ENCODE measurements around the gene CATSPER1.

The CATSPER1 gene

DNA sequence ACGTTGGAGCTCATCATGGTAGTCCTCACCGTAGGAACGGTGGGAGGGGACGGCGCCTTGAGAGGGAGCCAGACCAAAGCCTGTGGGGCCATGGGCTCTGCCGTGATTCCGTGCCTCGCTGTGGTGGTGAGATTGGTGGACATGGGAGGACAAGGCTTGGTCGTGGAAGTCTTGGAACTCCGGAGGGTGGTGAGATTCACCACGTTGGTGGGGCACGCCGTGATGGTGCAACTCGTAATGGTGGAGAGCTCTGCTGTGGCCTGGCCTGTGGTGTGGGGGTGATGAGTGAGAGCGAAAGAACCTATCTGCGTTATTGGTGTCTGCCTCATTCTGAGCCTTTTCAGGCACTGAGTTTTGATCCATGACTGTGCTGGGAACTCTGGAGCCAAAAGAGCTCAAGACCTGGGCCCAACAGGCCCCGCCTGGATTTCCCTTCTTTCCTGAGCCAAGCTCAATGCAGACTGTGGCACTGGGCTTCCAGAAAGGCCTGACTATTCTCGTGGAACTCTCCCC lies at the start of gene CATSPER1:
Gene CATSPER1 (minus strand): TSS at position 463 of the 513 bp plus-strand sequence. CDS start 100 bp downstream, at position 363.
- DNase-seq, result no peak

- no peak for DNase-seq
Observed at GRCh38 chr11:66075273-66075672, 49.0 kb upstream of the CATSPER1 start.

DNA sequence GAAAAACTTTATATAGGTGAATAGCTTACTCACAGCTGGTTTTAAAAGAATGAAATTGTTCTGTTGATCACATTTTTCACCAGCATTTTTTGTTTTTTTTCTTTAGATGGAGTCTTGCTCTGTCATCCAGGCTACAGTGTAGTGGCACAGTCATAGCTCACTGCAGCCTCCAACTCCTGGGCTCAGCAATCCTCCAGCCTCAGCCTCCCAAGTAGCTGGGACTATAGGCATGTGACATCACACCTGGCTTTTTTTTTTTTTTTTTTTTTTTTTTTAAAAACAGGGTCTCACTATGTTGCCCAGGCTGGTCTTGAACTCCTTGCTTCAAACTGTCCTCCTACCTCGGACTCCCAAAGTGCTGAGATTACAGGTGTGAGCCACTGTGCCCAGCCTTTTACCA lies 47.4 kb upstream of the CATSPER1 start:
- no peak for DNase-seq

- DNase-seq, result no peak
Observed at GRCh38 chr11:66072518-66072917, 46.2 kb upstream of the CATSPER1 start.

GRCh38 chr11:66072081-66072480 lies 45.8 kb upstream of the CATSPER1 start:
- DNase-seq, result no peak

- DNase-seq, result no peak
Observed at GRCh38 chr11:66071381-66071801, 45.1 kb upstream of the CATSPER1 start.

DNA sequence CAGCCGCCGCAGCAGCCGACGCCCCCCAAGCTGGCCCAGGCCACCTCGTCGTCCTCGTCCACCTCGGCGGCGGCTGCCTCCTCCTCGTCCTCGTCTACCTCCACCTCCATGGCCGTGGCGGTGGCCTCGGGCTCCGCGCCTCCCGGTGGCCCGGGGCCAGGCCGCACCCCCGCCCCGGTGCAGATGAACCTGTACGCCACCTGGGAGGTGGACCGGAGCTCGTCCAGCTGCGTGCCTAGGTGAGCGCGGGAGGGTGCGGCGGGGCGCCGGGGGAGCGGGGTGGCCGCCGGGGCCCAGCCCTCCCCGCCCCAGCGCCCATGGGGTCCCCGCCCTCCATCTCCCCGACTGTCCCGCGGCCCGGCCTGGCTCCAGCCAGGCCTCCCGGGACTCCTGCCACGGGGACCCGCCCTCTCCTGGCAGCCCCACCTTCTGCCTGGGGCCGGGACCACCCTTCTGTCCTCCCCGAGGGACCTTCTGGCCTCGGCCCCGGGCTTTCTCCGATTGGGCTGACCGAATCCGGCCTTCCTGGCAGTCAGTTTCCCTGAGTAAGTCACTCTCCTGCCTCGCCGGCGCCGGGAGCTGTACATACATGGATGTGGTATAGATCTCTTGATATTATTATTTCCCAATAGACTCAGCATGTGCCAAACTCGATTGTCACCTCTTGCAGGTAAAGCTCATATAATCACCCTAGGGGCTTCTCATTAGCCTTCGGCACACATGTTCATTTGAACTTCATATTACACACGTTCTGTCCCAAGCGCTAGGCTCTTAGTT lies 44.5 kb upstream of the CATSPER1 start:
- no peak for DNase-seq

GRCh38 chr11:66069715-66070603 lies 43.7 kb upstream of the CATSPER1 start, which contains the start of gene PACS1:
PACS1 (plus strand) TSS chr11:66070272; CDS start chr11:66070487, 215 bp downstream.
- no peak for DNase-seq

DNA sequence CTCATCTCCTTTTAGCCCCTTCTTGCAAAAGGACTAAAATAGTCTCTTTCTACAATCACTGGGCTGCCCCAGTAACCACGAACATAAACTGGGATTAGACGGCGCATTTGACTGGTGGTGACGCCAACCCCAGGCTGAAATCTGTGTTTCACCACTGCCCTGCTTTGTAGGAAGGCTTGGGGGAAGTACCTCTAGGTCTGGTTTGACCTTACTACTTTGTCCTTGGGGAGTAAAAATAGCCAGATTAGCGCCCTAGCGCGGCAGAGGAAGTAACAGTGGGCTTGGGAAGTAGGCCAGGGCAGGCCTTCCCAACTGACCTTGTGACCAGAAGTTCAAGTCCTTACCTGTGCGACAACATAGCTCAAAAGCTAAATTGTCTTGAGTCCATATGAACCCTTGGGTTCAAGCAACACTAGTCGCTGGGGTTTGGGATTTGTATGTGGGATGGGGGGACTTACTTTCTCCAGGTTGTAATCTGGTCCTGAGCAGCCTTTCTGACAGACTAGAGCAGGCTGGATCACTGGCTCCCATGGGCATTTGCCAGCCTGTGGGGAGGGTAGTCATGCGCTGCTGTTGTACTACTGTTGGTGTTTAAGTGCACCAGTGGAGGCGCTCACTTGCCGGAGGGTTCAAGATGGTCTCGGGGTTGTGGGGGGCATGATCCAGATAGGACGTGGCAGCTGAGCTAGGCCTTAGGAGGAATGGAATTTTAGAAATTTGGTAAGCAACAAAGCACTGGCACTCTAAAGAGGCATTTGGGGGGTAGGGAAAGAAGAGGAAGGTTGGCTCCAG lies 42.8 kb upstream of the CATSPER1 start:
- no peak for DNase-seq

DNA sequence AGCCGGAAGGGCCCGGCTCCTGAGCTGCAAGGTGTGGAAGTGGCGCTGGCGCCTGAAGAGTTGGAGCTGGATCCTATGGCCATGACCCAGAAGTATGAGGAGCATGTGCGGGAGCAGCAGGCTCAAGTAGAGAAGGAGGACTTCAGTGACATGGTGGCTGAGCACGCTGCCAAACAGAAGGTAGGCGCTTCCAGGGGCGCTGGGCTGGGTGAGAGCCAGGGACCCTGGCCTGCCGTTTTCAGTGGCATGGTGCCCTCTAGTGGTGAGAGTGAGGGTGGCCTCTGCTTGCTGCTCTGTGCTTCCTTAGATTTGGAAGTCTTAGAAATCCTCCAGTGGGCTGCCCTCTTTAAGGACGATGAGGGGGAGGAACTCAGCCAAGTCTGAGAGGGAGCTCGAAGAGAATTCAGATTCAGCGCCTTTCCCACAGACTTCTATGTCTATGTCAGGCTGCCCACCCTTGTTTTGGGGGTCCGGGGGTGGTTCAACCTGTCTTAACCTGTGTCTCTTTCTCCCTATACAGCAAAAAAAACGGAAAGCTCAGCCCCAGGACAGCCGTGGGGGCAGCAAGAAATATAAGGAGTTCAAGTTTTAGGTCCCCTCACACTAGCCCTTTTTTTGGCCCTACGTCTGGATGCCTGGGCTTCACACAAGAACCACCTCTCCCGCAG lies 42.0 kb upstream of the CATSPER1 start:
- peak; percentile 65 for DNase-seq

GRCh38 chr11:66067640-66068039 lies 41.4 kb upstream of the CATSPER1 start:
- DNase-seq, result no peak

DNA sequence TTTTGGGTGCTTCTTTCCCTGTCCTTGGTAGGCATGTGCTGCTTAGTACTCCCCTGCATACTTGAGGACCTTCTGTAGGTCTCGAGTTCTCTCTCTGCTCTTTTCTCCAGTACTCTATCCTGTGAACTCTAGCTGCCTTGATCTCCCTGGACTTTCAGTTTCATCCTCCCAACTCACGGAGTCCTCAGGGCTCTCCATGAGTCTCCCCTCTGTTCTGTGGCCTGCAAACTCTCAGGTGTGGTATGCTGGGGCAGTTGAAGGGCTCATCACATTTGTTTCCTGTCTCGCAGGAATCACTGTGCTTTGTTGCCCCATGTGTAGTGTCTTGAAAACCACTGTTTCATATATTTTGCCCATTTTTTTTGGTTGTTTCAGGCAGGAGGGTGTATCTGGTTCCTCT lies 40.5 kb upstream of the CATSPER1 start:
- no peak for DNase-seq

GRCh38 chr11:66064571-66064970 lies 38.3 kb upstream of the CATSPER1 start:
- DNase-seq, result no peak

- DNase-seq, result no peak
Observed at GRCh38 chr11:66063900-66064299, 37.6 kb upstream of the CATSPER1 start.

DNA sequence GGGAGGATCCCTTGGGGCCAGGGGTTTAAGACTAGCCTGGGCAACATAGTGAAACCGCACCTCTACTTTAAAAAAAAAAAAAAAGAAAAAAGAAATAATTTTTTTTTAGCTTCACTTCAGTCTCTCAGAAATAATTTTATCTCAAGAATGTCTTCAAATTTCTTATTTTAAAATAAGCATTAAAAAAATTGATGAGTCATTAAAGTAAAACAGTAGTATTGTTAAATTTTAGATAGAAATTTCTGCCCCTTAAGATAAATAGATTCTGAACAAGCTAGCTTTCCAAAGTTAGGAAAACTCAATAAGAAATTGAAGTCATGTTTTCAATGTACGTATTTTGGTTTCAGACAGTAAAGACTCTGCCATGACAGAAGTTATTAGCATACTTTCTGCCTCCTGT lies 36.1 kb upstream of the CATSPER1 start:
- no peak for DNase-seq

- DNase-seq, result no peak
Observed at GRCh38 chr11:66061268-66061667, 35.0 kb upstream of the CATSPER1 start.

DNA sequence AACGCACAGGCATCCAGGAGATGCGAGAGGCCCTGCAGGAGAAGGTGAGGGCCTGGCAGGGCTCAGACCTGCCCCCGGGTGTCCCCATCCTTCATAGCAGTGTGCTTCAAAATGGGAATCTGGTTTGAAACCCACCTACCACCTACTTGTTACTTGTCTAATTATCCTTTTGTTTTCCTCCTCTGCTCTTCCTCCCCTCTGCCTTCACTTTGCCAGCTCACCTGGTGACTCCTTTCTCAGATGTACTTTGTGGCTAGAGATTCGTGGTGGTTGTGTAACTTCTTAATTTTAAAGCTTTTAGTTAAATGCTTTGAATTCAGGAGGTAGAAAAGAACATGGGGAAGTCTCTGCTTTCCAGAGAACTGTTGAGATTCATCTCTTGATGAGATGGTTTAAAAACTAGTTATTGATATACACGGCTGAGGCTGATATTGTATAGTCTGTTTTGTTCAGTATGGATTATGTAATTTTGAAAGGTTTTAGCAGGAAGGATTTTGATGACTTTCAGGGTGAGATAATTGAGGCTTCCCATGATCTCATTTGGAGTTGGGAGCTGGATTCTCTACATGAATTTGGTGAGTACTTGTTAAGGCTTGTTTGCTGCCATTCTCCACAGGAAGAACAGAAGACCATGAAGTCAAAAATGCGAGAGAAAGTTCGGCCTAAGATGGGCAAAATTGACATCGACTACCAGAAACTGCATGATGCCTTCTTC lies 33.8 kb upstream of the CATSPER1 start:
- DNase-seq, result no peak

DNA sequence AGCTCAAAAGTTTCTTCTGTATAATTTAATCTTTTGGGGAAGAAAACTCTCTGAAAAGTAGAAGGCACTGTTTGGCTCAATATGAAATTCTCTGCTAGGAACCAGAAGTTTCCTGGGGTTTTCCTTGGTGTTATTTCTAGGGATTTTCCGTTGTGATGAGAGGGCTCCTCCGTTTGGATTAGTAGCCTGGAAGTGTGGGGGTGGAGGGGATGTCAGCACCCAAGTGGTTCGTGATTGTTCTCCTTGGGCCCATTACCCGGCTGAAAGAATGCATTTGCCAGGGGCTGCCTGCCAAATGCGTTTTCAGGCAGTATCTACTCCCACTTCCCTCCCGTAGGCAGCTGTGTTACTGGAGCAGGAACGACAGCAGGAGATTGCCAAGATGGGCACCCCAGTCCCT lies 30.2 kb upstream of the CATSPER1 start:
- DNase-seq, result no peak

DNA sequence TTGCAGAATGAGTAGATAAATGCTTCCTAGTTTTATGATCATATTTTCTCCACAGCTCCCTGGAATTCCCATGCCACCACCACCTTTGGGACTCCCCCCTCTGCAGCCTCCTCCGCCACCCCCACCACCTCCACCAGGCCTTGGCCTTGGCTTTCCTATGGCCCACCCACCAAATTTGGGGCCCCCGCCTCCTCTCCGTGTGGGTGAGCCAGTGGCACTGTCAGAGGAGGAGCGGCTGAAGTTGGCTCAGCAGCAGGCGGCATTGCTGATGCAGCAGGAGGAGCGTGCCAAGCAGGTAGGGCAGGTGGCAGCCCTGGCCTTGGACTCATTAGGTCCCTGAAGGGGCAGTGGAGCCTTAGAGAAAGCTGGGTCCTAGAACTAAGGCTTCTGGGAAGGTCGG lies 28.7 kb upstream of the CATSPER1 start:
- DNase-seq, result no peak

DNA sequence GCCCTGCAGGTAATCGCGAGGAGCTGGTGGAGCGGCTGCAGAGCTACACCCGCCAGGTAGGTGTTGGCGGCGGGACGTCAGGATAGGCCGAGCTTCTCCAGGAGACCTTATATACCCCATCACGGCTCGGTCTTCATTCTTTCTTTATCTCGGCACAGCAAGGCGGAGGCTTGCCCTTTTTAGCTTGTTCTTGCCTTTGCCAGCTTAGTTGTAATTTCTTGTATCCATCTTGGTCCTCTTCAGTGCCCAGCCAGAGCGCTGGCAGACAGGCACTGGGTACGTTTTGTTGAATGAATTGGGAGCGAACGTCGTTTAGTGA lies 26.3 kb upstream of the CATSPER1 start:
- DNase-seq, result no peak

DNA sequence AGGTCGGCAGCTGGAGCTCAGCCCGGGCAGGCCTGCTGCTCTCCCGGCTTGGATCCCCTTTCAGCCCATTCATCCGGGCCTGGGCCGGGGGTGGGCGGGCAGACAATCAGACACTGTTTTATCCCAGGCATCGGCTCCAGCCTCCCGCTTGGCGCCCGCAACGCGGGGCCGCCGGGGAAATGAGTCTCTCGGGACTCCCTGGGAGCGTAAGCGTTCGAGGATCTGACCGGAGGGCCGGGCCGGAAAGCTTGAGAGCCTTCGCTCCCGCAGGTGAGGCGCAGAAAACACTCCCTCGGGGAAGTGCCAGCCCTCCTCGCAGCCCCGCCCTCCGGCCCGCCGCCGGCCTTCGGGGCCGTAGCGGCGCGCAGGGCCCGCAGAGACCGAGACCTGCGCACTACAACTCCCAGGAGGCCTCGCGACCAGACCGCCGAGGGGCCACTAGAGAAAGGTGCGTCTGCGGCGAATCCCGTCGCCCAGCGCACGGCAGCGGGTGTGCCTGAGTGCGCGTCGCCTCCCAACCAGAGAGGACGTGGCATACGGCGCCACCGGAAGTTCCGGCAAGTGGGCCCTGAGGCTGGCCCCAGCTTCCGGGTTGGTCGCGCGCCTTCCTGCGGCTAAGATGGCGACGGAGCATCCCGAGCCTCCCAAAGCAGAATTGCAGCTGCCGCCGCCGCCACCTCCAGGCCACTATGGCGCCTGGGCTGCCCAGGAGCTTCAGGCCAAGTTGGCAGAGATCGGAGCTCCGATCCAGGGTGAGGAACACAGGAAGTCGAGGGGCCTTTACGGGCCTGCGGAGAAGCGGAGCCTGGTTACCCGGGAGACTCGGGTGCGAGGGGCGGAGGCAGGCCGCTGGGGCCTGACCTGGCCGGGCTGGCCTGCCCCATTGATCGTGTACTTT lies 25.7 kb upstream of the CATSPER1 start, which contains the start of gene SF3B2:
Gene SF3B2 (plus strand): TSS at position 599 of the 898 bp plus-strand sequence. CDS start 21 bp downstream, at position 620.
- DNase-seq, result peak; percentile 97

All from DMS79 (cell line).